Gastroesophageal sphincter (tissue), 3 donors: ENCODE data around the gene ELP4.

ENCODE experiments used
- CTCF ChIP-seq, 4 experiments: fragments of 200-600 bp in 2 of 4; fragments of 450-650 bp in 2 of 4; sonication (generic) in 1 of 4; IDR thresholded peaks; one replicate each; pipeline ENCODE4 v1.5.1; 2017 to 2019; ENCODE audit warnings: antibody characterized with exemption in 4 of 4, mild to moderate bottlenecking in 2 of 4, moderate library complexity in 2 of 4
- POLR2A ChIP-seq, 2 donors: fragments of 450-650 bp; IDR thresholded peaks; one replicate each; pipeline ENCODE4 v1.6.1; 2017; ENCODE audit warnings: antibody characterized with exemption in 2 of 2, mild to moderate bottlenecking in 2 of 2, moderate library complexity in 1 of 2

- TF ChIP-seq CTCF (IDR thresholded peaks at IDR 0.05) (no peak), POLR2A (IDR thresholded peaks at IDR 0.05) (no peak)
These were observed 35.5 kb upstream of the ELP4 start for GRCh38 chr11:31474083-31474482.
